Measurements from ENCODE around the gene CTNNA3. TPM values are rescaled to one million over a fixed set of nuclear protein-coding genes. Genes with fewer than 3 reads are reported as not detected.

The CTNNA3 gene
- total RNA-seq, 1 donor from 2014 or later = 159 TPM

- no peaks in the 10 kb centered on the region for H3K9me3 ChIP-seq (replicated peaks)
- intact Hi-C loops (cut with micrococcal nuclease) = no loop called here
- DNase-seq = no peak
- H3K27ac ChIP-seq (replicated peaks) = no peak overlapping the region
- H3K27me3 ChIP-seq (ENCODE audit: low read depth) = no peaks in the 10 kb centered on the region
- TF ChIP-seq CTCF (IDR thresholded peaks at IDR 0.05; ENCODE audit: borderline replicate concordance) = no peak
- no peak overlapping the region for H3K4me3 ChIP-seq
- no peaks in the 10 kb centered on the region for H3K4me1 ChIP-seq
- no peaks in the 10 kb centered on the region for H3K36me3 ChIP-seq
Observed at GRCh38 chr10:66085906-66086305, 1610.1 kb downstream of the CTNNA3 start.

DNA sequence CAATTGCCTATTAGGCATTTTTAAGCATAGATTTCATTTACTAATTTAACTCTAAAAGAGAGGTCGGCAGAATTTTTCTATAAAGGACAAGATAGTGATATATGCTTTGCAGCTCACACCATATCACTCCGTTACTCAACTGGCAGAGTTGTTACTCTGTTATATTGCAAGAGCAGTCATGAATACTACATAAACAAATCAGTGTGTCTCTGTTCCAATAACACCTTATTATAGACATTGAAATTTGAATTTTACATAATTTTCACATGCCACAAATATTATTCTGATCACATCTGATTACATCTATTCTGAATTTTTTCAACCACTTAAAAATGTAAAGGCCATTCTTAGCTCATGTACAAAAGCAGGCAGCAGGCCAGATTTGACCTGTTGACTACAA, 1624.1 kb downstream of the CTNNA3 start:
- intact Hi-C loops (cut with micrococcal nuclease) = no loop called here
- Histone ChIP-seq H3K27ac (replicated peaks) (no peak overlapping the region), H3K9me3 (replicated peaks) (no peaks in the 10 kb centered on the region), H3K36me3 (no peaks in the 10 kb centered on the region), H3K27me3 (ENCODE audit: low read depth) (no peaks in the 10 kb centered on the region), H3K4me1 (no peaks in the 10 kb centered on the region), H3K4me3 (no peak overlapping the region)
- no peak for TF ChIP-seq CTCF (IDR thresholded peaks at IDR 0.05; ENCODE audit: borderline replicate concordance)
- DNase-seq = no peak

DNA sequence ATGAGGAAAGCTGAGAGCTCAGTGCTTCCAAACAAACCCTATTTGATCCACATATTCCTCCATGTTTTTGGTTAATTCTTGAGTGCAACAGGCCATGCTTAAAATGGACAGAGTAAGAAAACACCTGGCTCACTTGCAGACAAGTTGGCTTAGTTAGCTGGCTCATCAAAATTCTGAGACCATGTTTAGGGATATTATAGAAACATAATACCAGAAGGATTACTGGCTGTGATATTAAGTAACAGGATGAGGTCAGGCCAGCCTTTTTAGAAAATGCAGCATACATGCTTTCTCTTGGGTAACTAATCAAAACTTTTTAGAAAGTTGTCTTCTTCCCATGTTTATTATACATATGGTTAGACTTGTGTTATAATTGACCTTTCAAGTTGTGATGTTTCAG, 1637.4 kb downstream of the CTNNA3 start:
- no peaks in the 10 kb centered on the region for H3K27me3 ChIP-seq (ENCODE audit: low read depth)
- no peak for TF ChIP-seq CTCF (IDR thresholded peaks at IDR 0.05; ENCODE audit: borderline replicate concordance)
- no peak for DNase-seq
- no peaks in the 10 kb centered on the region for H3K4me1 ChIP-seq
- no peaks in the 10 kb centered on the region for H3K36me3 ChIP-seq
- peaks cover 10% of the 10 kb centered on the region for H3K9me3 ChIP-seq (replicated peaks)
- intact Hi-C loops (cut with micrococcal nuclease) = no loop called here
- no peak overlapping the region for H3K27ac ChIP-seq (replicated peaks)
- H3K4me3 ChIP-seq = no peak overlapping the region

DNA sequence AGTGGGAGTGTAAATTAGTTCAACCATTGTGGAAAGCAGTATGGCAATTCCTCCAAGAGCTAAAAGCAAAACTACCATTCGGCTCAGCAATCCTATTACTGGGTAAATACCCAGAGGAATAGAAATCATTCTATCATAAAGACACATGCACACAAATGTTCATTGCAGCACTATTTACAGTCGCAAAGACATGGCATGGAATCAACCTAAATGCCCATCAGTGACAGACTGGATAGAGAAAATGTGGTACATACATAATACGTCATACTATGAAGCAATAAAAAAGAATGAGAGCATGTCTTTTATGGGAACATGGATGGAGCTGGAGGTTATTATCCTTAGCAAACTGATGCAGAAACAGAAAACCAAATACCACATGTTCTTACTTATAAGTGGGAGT, 1646.7 kb downstream of the CTNNA3 start:
- peaks cover 27% of the 10 kb centered on the region for H3K9me3 ChIP-seq (replicated peaks)
- no peaks in the 10 kb centered on the region for H3K4me1 ChIP-seq
- H3K27ac ChIP-seq (replicated peaks) = no peak overlapping the region
- intact Hi-C loops (cut with micrococcal nuclease) = no loop called here
- H3K27me3 ChIP-seq (ENCODE audit: low read depth) = no peaks in the 10 kb centered on the region
- no peak for DNase-seq
- H3K4me3 ChIP-seq = no peak overlapping the region
- no peak for TF ChIP-seq CTCF (IDR thresholded peaks at IDR 0.05; ENCODE audit: borderline replicate concordance)
- H3K36me3 ChIP-seq = no peaks in the 10 kb centered on the region

DNA sequence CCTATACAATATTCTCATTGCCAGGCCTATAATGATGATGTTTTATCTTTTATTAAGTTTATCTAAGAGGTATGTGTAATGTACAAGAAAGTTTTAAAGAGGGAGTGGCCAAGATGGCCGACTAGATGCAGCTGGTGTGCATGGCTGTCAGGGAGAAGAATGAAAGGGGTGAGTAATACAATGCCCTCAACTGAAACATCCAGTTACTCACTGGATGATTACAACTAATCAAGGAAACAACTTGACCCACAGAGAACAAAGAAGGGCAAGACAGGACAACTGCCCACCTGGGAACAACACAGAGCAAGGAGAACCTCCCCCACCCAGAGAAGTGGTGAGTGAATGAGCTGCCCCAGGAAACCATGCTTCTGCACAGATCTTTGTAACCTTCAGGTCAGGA, 1650.1 kb downstream of the CTNNA3 start:
- Histone ChIP-seq H3K27me3 (ENCODE audit: low read depth) (no peaks in the 10 kb centered on the region), H3K36me3 (no peaks in the 10 kb centered on the region), H3K4me1 (no peaks in the 10 kb centered on the region), H3K4me3 (no peak overlapping the region), H3K9me3 (replicated peaks) (peaks cover 27% of the 10 kb centered on the region), H3K27ac (replicated peaks) (no peak overlapping the region)
- no peak for DNase-seq
- intact Hi-C loops (cut with micrococcal nuclease) = no loop called here
- TF ChIP-seq CTCF (IDR thresholded peaks at IDR 0.05; ENCODE audit: borderline replicate concordance) = no peak

DNA sequence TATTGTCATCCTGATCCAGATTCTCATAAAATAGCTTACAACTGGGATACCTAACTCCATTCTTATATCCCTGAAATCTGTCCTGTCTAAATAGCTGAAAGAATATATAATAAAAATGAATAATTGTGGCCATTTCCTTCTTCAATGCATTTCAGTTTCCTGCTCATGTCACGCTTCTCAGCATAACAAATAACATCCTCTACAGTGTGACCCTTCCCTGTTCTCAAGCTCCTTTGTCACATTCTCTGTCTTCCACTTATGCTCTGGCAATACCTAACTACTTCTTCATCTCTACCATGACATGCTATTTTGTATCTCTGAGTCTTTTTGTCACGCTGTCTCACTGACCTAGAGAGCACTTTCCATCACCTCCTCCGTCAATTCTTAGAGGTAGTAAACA, 1654.2 kb downstream of the CTNNA3 start:
- Histone ChIP-seq H3K27ac (replicated peaks) (no peak overlapping the region), H3K9me3 (replicated peaks) (peaks cover 17% of the 10 kb centered on the region), H3K36me3 (no peaks in the 10 kb centered on the region), H3K4me3 (no peak overlapping the region), H3K27me3 (ENCODE audit: low read depth) (no peaks in the 10 kb centered on the region), H3K4me1 (no peaks in the 10 kb centered on the region)
- no peak for TF ChIP-seq CTCF (IDR thresholded peaks at IDR 0.05; ENCODE audit: borderline replicate concordance)
- no peak for DNase-seq
- intact Hi-C loops (cut with micrococcal nuclease) = no loop called here
